Osteocyte (in vitro differentiated cells): Measurements from ENCODE around the gene SPIB. TPM values are rescaled to one million over a fixed set of nuclear protein-coding genes. Genes with fewer than 3 reads are reported as not detected.

ENCODE experiments used
- DNase-seq: peaks from one replicate; pipeline ENCODE4 v3.0.0; 2021; ENCODE audit warnings: mixed read lengths; ENCODE audit not compliant: unreplicated experiment; ENCODE audit errors: extremely low spot score
- H3K27ac Mint-ChIP-seq: one replicate; pipeline ENCODE4 v1.8.0; 2021; ENCODE audit warnings: mild to moderate bottlenecking, mixed read lengths; ENCODE audit not compliant: unreplicated experiment
- H3K27me3 Mint-ChIP-seq: one replicate; pipeline ENCODE4 v1.8.0; 2021; ENCODE audit warnings: mixed read lengths; ENCODE audit not compliant: unreplicated experiment
- H3K36me3 Mint-ChIP-seq: one replicate; pipeline ENCODE4 v1.8.0; 2021; ENCODE audit warnings: mixed read lengths; ENCODE audit not compliant: unreplicated experiment
- H3K4me1 Mint-ChIP-seq: one replicate; pipeline ENCODE4 v1.8.0; 2021; ENCODE audit warnings: mixed read lengths; ENCODE audit not compliant: unreplicated experiment
- H3K4me3 Mint-ChIP-seq: one replicate; pipeline ENCODE4 v1.8.0; 2021; ENCODE audit warnings: mild to moderate bottlenecking, moderate library complexity, mixed read lengths; ENCODE audit not compliant: unreplicated experiment
- H3K9me3 Mint-ChIP-seq: one replicate; pipeline ENCODE4 v1.8.0; 2021; ENCODE audit warnings: mixed read lengths; ENCODE audit not compliant: unreplicated experiment
- CTCF ChIP-seq: fragments of 200-600 bp; sonication (generic); IDR thresholded peaks from 2 replicates; pipeline ENCODE4 v1.5.0; 2021; ENCODE audit warnings: antibody characterized with exemption, mild to moderate bottlenecking, moderate library complexity
- total RNA-seq: library from RNA; stranded (reverse); gene quantifications from 2 replicates; pipeline ENCODE4 v1.2.1, GENCODE V29; 2021

Gene SPIB
- total RNA-seq, 1 donor from 2014 or later: not detected

- Mint-ChIP-seq H3K9me3 (no peaks in the 10 kb centered on the region), H3K4me1 (peaks cover 3% of the 10 kb centered on the region), H3K36me3 (peaks cover 2% of the 10 kb centered on the region), H3K27ac (no peak overlapping the region), H3K27me3 (peaks cover 11% of the 10 kb centered on the region), H3K4me3 (no peak overlapping the region)
- TF ChIP-seq CTCF: no peak
- DNase-seq: no peak
Measured at GRCh38 chr19:50416034-50416977, 2.4 kb upstream of the SPIB start.

GRCh38 chr19:50417111-50418081, 1.3 kb upstream of the SPIB start:
- peaks cover 3% of the 10 kb centered on the region for H3K4me1 Mint-ChIP-seq
- peaks cover 11% of the 10 kb centered on the region for H3K27me3 Mint-ChIP-seq
- no peaks in the 10 kb centered on the region for H3K36me3 Mint-ChIP-seq
- no peak for TF ChIP-seq CTCF
- no peak overlapping the region for H3K4me3 Mint-ChIP-seq
- DNase-seq: no peak
- H3K27ac Mint-ChIP-seq: no peak overlapping the region
- no peaks in the 10 kb centered on the region for H3K9me3 Mint-ChIP-seq

GRCh38 chr19:50419022-50419579, 363 bp downstream of the SPIB start:
- no peak overlapping the region for H3K27ac Mint-ChIP-seq
- TF ChIP-seq CTCF: no peak
- H3K27me3 Mint-ChIP-seq: peaks cover 11% of the 10 kb centered on the region
- H3K36me3 Mint-ChIP-seq: no peaks in the 10 kb centered on the region
- no peak overlapping the region for H3K4me3 Mint-ChIP-seq
- no peaks in the 10 kb centered on the region for H3K9me3 Mint-ChIP-seq
- no peak for DNase-seq
- H3K4me1 Mint-ChIP-seq: peaks cover 3% of the 10 kb centered on the region

GRCh38 chr19:50419580-50420035, 870 bp downstream of the SPIB start:
- DNase-seq: no peak
- no peak for TF ChIP-seq CTCF
- peaks cover 3% of the 10 kb centered on the region for H3K4me1 Mint-ChIP-seq
- peaks cover 11% of the 10 kb centered on the region for H3K27me3 Mint-ChIP-seq
- H3K36me3 Mint-ChIP-seq: no peaks in the 10 kb centered on the region
- no peaks in the 10 kb centered on the region for H3K9me3 Mint-ChIP-seq
- no peak overlapping the region for H3K27ac Mint-ChIP-seq
- H3K4me3 Mint-ChIP-seq: no peak overlapping the region
